ENCODE measurements around the gene BOD1. TPM values are rescaled to one million over a fixed set of nuclear protein-coding genes. Genes with fewer than 3 reads are reported as not detected.

BOD1 gene
- total and polyA plus RNA-seq, 2 of the 8 experiments (the other 6 are each of a cell fraction or from before 2014, with no cell fraction given) = 107 to 149 TPM

DNA sequence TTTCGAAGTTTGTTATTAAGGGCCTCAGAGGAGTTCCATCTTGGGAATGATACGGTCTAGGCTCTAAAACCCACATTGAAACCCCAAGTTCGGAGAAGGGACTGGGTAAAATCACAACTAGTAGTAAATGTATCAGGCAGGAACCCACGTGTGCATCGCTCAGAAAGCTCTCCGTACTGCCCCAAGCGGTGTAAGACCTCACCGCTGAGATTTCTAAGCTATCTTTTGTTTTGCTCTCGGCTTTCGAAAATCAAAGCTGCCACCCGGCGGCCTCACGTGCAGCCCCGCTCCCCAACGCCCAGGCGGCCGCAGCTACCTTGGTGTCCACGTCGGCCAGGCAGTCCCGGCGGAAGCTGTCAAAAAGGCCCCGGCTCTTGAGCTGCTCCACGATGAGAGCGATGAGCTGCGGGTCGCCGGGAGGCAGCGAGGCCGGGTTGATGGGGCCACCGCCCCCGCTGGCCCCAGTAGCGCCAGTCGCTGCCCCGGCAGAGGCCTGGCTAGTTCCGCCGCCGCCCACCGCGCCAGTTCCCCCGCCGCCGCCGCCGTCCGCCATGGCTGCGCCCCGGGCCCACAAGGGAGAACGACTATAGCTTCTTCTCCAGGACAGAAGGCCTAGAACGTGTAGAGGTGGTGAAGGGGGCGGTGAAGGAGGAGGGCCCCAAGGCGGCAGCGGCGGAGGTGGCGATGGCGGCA is 420 bp downstream of the BOD1 start (continued):
- TF ChIP-seq, protein P1, sequence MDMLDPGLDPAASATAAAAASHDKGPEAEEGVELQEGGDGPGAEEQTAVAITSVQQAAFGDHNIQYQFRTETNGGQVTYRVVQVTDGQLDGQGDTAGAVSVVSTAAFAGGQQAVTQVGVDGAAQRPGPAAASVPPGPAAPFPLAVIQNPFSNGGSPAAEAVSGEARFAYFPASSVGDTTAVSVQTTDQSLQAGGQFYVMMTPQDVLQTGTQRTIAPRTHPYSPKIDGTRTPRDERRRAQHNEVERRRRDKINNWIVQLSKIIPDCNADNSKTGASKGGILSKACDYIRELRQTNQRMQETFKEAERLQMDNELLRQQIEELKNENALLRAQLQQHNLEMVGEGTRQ (IDR thresholded peaks at IDR 0.05; ENCODE audit: low read length) = peak; percentile 42; the same call in 1 of the 2 replicates
- 0 out of 2 replicates have a peak, but pooled peaks have one; percentile 19 for TF ChIP-seq KDM5A (IDR thresholded peaks at IDR 0.05; ENCODE audit: low read length)
- TF ChIP-seq SAP30 (IDR thresholded peaks at IDR 0.05; ENCODE audit: insufficient read depth, insufficient replicate concordance, low read length) = peak; percentile 67
- no peak for TF ChIP-seq CBX5 (IDR thresholded peaks at IDR 0.05; ENCODE audit: low read depth, low read length)
- no peak for TF ChIP-seq GTF2F1 (IDR thresholded peaks at IDR 0.05; ENCODE audit: borderline replicate concordance, low read depth, low read length)
- TF ChIP-seq KDM1A (IDR thresholded peaks at IDR 0.05; ENCODE audit: borderline replicate concordance, low read length) = no peak
- TF ChIP-seq ASH2L (IDR thresholded peaks at IDR 0.05; ENCODE audit: low read length) = peak; percentile 91
- TF ChIP-seq RAD21 (IDR thresholded peaks at IDR 0.05 in 1 of 2, conservative IDR thresholded peaks at IDR 0.05 in 1 of 2; ENCODE audit: low read depth in 2 of 2, low read length in 2 of 2) = peak in 1 of 2 experiments; percentile 32; a peak in 2 of 4 replicates
- TF ChIP-seq PHF8 (conservative IDR thresholded peaks at IDR 0.05; ENCODE audit: low read depth, low read length) = peak; percentile 73
- TF ChIP-seq MAX (IDR thresholded peaks at IDR 0.05) = peak; percentile 91
- TF ChIP-seq TAF1 (IDR thresholded peaks at IDR 0.05; ENCODE audit: low read depth, low read length) = peak; percentile 60
- TF ChIP-seq POLR2A (IDR thresholded peaks at IDR 0.05; ENCODE audit: control extremely low read depth in 1 of 2, low read depth in 2 of 2, low read length in 2 of 2) = peak; percentile 66 to 74
- TF ChIP-seq ATF3 (IDR thresholded peaks at IDR 0.05; ENCODE audit: insufficient read depth, low read depth, low read length) = 0 out of 2 replicates have a peak, but pooled peaks have one; percentile 31
- TF ChIP-seq POU5F1 (IDR thresholded peaks at IDR 0.05; ENCODE audit: low read depth, low read length) = no peak
- peak; percentile 33; the same call in 1 of the 2 replicates for TF ChIP-seq RBBP5 (IDR thresholded peaks at IDR 0.05; ENCODE audit: borderline replicate concordance, low read depth, low read length)

All from H1 (cell line).